IMR-90 (cell line): ENCODE measurements around the gene PLA2G2F.

Experiments
- BHLHE40 ChIP-seq: fragments of 150-350 bp; IDR thresholded peaks from 2 replicates; pipeline ENCODE4 v1.6.1; 2016; ENCODE audit warnings: mild to moderate bottlenecking, low read depth, low read length
- CEBPB ChIP-seq: IDR thresholded peaks from 2 replicates; pipeline ENCODE4 v1.6.1; 2012; ENCODE audit warnings: low read depth, low read length, improper control_type of control experiment
- FOS ChIP-seq: fragments of 150-350 bp; IDR thresholded peaks from 2 replicates; pipeline ENCODE4 v1.6.1; 2016; ENCODE audit warnings: low read depth, low read length
- MAFK ChIP-seq: IDR thresholded peaks from 2 replicates; pipeline ENCODE4 v1.6.1; 2012; ENCODE audit warnings: low read depth, low read length, improper control_type of control experiment
- MAZ ChIP-seq: IDR thresholded peaks from 2 replicates; pipeline ENCODE4 v1.6.1; 2012; ENCODE audit warnings: low read depth, mild to moderate bottlenecking, low read length, improper control_type of control experiment, moderate library complexity, borderline replicate concordance
- MXI1 ChIP-seq: IDR thresholded peaks from 2 replicates; pipeline ENCODE4 v1.6.1; 2012; ENCODE audit warnings: low read depth, mild to moderate bottlenecking, low read length, moderate library complexity, borderline replicate concordance
- POLR2A ChIP-seq: IDR thresholded peaks from 2 replicates; pipeline ENCODE4 v1.6.1; 2012; ENCODE audit warnings: mild to moderate bottlenecking, low read depth, low read length
- RAD21 ChIP-seq: IDR thresholded peaks from 2 replicates; pipeline ENCODE4 v1.6.1; 2012; ENCODE audit warnings: low read length, improper control_type of control experiment
- RCOR1 ChIP-seq: IDR thresholded peaks from 2 replicates; pipeline ENCODE4 v1.6.1; 2012; ENCODE audit warnings: mild to moderate bottlenecking, low read length, improper control_type of control experiment; ENCODE audit not compliant: insufficient replicate concordance
- RFX5 ChIP-seq: IDR thresholded peaks from 2 replicates; pipeline ENCODE4 v1.8.0; 2012; ENCODE audit warnings: low read depth, mild to moderate bottlenecking, low read length, moderate library complexity
- SMC3 ChIP-seq: fragments of 150-350 bp; IDR thresholded peaks from 2 replicates; pipeline ENCODE4 v1.6.1; 2016; ENCODE audit warnings: low read depth, mild to moderate bottlenecking, antibody characterized with exemption, low read length, moderate library complexity
- USF2 ChIP-seq: fragments of 150-350 bp; IDR thresholded peaks from 2 replicates; pipeline ENCODE4 v1.6.1; 2017; ENCODE audit warnings: mild to moderate bottlenecking, antibody characterized with exemption, low read length, low read depth
- TF ChIP-seq, protein P1 (sequence below): conservative IDR thresholded peaks from 2 replicates; pipeline ENCODE4 v1.5.1; 2012; ENCODE audit warnings: mild to moderate bottlenecking, low read depth, low read length, improper control_type of control experiment
- TF ChIP-seq, protein P2 (sequence below): fragments of 150-350 bp; IDR thresholded peaks from 2 replicates; pipeline ENCODE4 v1.6.1; 2016; ENCODE audit warnings: low read depth, mild to moderate bottlenecking, low read length, moderate library complexity, borderline replicate concordance

GRCh38 chr1:20183616-20184271 lies 44.6 kb downstream of the PLA2G2F start:
- TF ChIP-seq, protein P1, sequence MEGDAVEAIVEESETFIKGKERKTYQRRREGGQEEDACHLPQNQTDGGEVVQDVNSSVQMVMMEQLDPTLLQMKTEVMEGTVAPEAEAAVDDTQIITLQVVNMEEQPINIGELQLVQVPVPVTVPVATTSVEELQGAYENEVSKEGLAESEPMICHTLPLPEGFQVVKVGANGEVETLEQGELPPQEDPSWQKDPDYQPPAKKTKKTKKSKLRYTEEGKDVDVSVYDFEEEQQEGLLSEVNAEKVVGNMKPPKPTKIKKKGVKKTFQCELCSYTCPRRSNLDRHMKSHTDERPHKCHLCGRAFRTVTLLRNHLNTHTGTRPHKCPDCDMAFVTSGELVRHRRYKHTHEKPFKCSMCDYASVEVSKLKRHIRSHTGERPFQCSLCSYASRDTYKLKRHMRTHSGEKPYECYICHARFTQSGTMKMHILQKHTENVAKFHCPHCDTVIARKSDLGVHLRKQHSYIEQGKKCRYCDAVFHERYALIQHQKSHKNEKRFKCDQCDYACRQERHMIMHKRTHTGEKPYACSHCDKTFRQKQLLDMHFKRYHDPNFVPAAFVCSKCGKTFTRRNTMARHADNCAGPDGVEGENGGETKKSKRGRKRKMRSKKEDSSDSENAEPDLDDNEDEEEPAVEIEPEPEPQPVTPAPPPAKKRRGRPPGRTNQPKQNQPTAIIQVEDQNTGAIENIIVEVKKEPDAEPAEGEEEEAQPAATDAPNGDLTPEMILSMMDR, result no peak
- no peak for TF ChIP-seq POLR2A
- TF ChIP-seq, protein P2, sequence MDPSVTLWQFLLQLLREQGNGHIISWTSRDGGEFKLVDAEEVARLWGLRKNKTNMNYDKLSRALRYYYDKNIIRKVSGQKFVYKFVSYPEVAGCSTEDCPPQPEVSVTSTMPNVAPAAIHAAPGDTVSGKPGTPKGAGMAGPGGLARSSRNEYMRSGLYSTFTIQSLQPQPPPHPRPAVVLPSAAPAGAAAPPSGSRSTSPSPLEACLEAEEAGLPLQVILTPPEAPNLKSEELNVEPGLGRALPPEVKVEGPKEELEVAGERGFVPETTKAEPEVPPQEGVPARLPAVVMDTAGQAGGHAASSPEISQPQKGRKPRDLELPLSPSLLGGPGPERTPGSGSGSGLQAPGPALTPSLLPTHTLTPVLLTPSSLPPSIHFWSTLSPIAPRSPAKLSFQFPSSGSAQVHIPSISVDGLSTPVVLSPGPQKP, result no peak
- TF ChIP-seq RAD21, result no peak
- no peak for TF ChIP-seq RFX5
- TF ChIP-seq MAFK, result no peak
- no peak for TF ChIP-seq MXI1
- no peak for TF ChIP-seq BHLHE40
- no peak for TF ChIP-seq SMC3
- no peak for TF ChIP-seq RCOR1
- no peak for TF ChIP-seq USF2
- no peak for TF ChIP-seq CEBPB
- no peak for TF ChIP-seq FOS
- no peak for TF ChIP-seq MAZ
